Measurements from ENCODE around the gene SLC25A38. TPM values are rescaled to one million over a fixed set of nuclear protein-coding genes. Genes with fewer than 3 reads are reported as not detected.
A peak's percentile ranks its signal among the peaks of the same experiment; 100 is the strongest.

Gene SLC25A38, protein sequence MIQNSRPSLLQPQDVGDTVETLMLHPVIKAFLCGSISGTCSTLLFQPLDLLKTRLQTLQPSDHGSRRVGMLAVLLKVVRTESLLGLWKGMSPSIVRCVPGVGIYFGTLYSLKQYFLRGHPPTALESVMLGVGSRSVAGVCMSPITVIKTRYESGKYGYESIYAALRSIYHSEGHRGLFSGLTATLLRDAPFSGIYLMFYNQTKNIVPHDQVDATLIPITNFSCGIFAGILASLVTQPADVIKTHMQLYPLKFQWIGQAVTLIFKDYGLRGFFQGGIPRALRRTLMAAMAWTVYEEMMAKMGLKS
- 10 to 100 TPM; 15.7 to 54.8 (median 25.2) TPM for total RNA-seq

DNA sequence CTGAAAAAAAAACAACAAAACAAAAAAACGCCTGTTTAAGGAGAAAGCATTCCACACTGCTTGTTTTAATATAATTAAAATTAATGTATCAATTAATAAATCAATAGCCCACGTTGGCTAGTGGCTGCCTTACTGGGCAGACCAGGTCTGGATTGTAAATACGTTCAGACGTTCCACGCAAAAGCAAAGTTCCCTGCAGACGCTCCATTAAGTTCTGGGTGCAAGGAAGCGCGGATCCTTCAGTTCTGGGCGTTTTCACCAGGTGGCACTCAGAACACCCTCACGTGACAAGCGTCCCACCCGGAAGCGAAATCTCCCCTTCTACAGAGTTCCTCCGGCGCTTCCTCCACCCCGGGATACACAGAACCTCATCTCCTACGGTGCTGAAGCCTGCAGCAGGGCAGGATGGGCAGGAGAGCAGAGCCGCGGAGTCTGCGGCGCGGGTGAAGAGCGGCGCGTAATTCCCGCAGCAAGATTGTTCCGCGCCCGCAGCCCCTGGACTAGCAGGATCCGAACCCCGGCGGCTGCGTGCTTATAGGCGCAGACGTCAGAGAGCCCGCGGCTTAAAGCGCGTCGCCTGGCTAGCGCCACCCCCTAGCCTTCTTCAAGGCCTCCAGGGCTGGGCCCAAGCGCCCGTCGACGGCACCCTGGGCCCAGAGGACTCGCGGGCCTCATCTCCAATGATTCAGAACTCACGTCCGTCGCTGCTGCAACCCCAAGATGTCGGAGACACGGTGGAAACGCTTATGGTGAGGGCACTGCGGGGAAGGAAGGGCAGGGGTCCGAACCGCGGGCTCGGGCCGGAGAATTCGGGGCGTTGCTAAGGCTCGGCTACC lies at the start of gene SLC25A38:
SLC25A38 (plus strand) TSS at position 326 of the 836 bp plus-strand sequence; CDS start at position 681, 355 bp downstream.
- ATAC-seq (replicated peaks in 6 of 8), result peak; percentile 75 to 83 (median 77)
- H3K27ac ChIP-seq, result peak within 1 kb of the TSS; percentile 62 to 84
- peak within 1 kb of the TSS; percentile 59 to 86 (median 78) for H3K4me3 ChIP-seq
- H3K4me1 ChIP-seq (replicated peaks in 1 of 2), result peaks cover 3 to 14% of the 10 kb centered on the region in 2 donors
- WGBS, 10 experiments, result 0 to 2% (median 0%) methylated on average over 1 to 40 of the region's 62 CpGs
- in situ Hi-C loops (cut with MboI; ENCODE audit: low pct_unique_long_range_greater_than_20kb in 2 of 9, low sequenced_read_pairs in 9 of 9, unreplicated experiment in 9 of 9), result no loop called here

DNA sequence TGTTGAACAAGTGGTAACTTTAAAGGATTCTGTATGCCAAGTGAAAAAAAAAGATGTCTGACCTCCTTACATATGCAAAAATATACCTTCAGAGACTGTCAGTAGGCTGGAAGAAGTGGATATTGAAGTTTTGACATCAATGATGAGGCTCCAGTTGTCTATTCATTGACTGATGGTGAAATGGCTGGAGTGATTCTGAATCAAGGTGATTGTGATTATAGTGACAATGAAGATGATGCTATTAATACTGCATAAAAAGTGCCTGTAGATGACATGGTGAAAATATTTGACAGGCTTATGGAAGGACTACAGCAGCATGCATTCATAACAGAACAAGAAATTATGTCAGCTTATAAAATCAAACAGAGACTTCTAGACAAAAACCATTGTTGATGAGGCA lies 49.6 kb upstream of the SLC25A38 start:
- in situ Hi-C loops (cut with MboI; ENCODE audit: low pct_unique_long_range_greater_than_20kb in 2 of 9, low sequenced_read_pairs in 9 of 9, unreplicated experiment in 9 of 9), result no loop called here
- H3K4me1 ChIP-seq (replicated peaks in 1 of 2), result no peaks in the 10 kb centered on the region
- H3K4me3 ChIP-seq, result no peak overlapping the region
- H3K27ac ChIP-seq, result no peak overlapping the region
- ATAC-seq (replicated peaks in 6 of 8), result no peak

DNA sequence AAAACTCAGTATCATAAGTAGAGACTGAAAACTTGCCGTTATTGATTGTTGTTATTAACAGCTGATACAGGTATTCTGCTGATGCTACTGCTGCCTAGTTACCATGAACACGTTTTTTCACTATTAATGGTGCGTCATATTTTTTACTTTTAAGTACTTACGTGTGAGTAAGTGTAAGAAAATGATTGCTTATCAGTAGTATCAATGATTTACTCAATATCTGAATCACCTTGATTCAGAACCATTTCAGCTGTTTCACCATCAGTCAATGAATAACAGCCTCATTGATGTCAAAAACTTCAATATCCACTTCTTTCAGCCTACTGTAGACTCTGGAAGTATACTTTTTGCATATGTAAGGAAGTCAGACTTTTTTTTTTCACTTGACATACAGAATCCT lies 49.0 kb upstream of the SLC25A38 start:
- 28 to 100% (median 75%) methylated on average over 2 to 4 of the region's 4 CpGs for WGBS, 10 experiments
- ATAC-seq (replicated peaks in 6 of 8), result no peak

DNA sequence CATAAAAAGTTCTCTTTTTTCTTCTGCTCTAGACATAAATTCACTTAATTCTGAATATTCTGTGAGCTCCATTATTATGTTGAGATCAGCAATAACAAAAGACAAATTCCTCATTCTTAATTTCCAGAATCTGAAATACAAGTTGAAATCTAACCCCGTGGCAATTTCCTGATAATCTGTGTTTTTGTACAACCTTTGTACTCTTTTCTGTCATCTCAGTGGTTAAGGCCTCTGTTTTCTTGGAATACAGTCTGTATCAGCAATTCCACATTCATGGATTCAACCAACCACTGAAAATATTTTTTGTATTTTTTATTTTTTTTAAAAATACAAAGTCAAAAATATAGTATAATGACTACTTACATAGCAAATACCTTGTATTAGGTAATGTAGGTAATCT lies 45.0 kb upstream of the SLC25A38 start:
- 0 to 100% (median 75%) methylated on average over 1 of the region's 1 CpG for WGBS, 10 experiments
- in situ Hi-C loops (cut with MboI; ENCODE audit: low pct_unique_long_range_greater_than_20kb in 2 of 9, low sequenced_read_pairs in 9 of 9, unreplicated experiment in 9 of 9), result no loop called here
- Histone ChIP-seq H3K4me3 (no peak overlapping the region), H3K4me1 (replicated peaks in 1 of 2) (no peaks in the 10 kb centered on the region), H3K27ac (no peak overlapping the region)
- no peak for ATAC-seq (replicated peaks in 6 of 8)

More for the DNA sequence above, 49.0 kb upstream of the SLC25A38 start:
- Histone ChIP-seq H3K4me3 (no peak overlapping the region), H3K4me1 (replicated peaks in 1 of 2) (no peaks in the 10 kb centered on the region), H3K27ac (no peak overlapping the region)
- in situ Hi-C loops (cut with MboI; ENCODE audit: low pct_unique_long_range_greater_than_20kb in 2 of 9, low sequenced_read_pairs in 9 of 9, unreplicated experiment in 9 of 9), result no loop called here

DNA sequence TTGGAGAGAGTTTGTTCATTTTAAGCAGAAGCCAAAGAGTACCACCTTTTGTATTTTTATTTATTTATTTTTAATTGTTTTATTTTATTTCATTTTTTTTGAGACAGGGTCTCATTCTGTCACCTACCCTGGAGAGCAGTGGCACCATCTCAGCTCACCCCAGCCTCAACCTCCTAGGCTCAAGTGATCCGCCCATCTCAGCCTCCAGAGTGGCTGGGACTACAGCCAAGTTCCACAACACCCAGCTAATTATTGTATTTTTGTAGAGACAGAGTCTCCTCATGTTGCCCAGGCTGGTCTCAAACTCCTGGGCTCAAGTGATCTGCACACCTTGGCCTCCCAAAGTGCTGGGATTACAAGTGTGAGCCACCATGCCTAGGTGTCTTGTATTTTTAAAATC lies 44.1 kb upstream of the SLC25A38 start:
- WGBS, 10 experiments, result 0 to 100% (median 67%) methylated on average over 1 of the region's 1 CpG; no CpG with 5 or more reads in 5 of the 10 experiments
- ATAC-seq (replicated peaks in 6 of 8), result no peak
- H3K4me1 ChIP-seq (replicated peaks in 1 of 2), result no peaks in the 10 kb centered on the region
- in situ Hi-C loops (cut with MboI; ENCODE audit: low pct_unique_long_range_greater_than_20kb in 2 of 9, low sequenced_read_pairs in 9 of 9, unreplicated experiment in 9 of 9), result no loop called here
- H3K4me3 ChIP-seq, result no peak overlapping the region
- H3K27ac ChIP-seq, result no peak overlapping the region

DNA sequence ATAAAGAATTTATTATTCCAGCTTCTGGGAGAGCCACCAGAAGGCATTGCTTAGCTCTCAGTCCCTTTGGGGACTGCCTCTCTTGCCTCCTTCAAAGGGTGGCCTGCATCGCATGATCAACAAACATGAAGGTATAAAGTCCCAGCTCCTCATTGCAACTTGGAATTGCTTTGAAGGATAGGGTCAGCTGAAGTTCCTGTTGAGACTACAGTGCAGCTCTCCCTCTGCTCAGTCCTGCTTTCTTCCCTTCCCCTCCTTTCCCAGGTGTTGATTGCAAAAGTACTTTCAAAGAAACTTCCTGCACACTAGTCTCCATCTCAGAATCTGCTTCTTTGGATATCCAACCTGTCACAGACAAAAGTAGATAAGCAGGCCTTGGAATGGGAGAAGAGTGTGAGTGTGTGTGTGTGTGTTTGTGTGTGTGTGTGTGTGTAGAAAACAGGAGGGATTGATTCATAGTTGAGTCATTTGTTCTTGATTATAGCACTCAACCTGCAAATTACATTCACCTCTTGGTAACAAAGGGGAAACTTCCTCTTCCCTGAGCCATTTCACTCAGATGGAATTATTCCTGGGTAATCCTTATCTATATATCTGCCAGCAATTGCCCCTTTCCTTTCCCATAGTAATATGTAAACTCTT lies 40.0 kb upstream of the SLC25A38 start:
- ATAC-seq (replicated peaks in 6 of 8), result no peak
- no peaks in the 10 kb centered on the region for H3K4me1 ChIP-seq (replicated peaks in 1 of 2)
- in situ Hi-C loops (cut with MboI; ENCODE audit: low pct_unique_long_range_greater_than_20kb in 2 of 9, low sequenced_read_pairs in 9 of 9, unreplicated experiment in 9 of 9), result no loop called here

DNA sequence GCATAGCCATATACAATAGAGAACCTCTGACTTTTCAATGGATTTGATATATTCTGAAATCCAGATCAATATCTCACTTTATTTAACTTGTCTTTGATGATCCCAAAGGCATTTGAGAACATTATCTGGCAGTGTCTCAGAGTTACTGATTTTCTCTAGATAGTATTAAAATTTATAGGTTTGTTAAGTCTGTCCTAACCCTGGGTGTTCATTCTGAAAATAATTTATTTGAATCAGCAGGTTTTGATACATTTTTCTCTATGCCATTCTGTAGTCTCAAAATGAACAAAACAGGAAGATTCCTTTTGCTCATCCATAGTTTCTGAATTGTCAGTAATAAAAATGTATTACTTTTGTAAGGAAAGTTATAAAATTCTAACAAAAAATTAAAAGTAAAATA lies 39.4 kb upstream of the SLC25A38 start:
- ATAC-seq (replicated peaks in 6 of 8), result no peak
- Histone ChIP-seq H3K4me1 (replicated peaks in 1 of 2) (no peaks in the 10 kb centered on the region), H3K4me3 (no peak overlapping the region), H3K27ac (no peak overlapping the region)
- in situ Hi-C loops (cut with MboI; ENCODE audit: low pct_unique_long_range_greater_than_20kb in 2 of 9, low sequenced_read_pairs in 9 of 9, unreplicated experiment in 9 of 9), result no loop called here

More for the DNA sequence above, 40.0 kb upstream of the SLC25A38 start:
- Histone ChIP-seq H3K4me3 (no peak overlapping the region), H3K27ac (no peak overlapping the region)
- 33 to 100% (median 100%) methylated on average over 1 of the region's 1 CpG; no CpG with 5 or more reads in 3 of the 10 experiments for WGBS, 10 experiments

DNA sequence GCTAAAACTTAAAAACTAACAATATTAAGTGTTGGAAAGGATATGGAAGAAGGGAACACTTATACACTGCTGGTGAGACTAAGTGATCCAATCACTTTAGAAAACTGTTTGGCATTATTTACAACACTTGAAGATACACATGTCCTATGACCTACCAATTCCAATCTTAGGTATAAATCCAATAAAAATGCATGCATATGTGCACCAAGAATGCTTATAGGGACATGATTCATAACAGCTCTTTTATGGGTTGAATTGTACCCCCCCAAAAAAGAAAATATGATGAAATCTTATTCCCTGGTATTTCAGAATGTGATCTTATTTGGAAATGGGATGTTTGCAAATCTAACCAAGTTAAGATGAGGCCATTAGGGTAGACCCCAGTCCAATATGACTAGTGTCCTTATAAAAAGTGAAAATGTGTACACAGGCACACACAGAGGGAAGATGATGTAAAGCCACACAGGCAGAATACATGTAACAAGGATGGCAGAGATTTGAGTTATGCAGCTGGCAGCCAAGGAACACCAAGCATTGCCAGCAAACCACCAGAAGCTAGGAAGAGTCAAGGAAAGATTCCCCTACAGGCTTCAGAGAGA lies 38.3 kb upstream of the SLC25A38 start:
- H3K4me3 ChIP-seq, result no peak overlapping the region
- no peak for ATAC-seq (replicated peaks in 6 of 8)
- no peak overlapping the region for H3K27ac ChIP-seq
- in situ Hi-C loops (cut with MboI; ENCODE audit: low pct_unique_long_range_greater_than_20kb in 2 of 9, low sequenced_read_pairs in 9 of 9, unreplicated experiment in 9 of 9), result no loop called here
- H3K4me1 ChIP-seq (replicated peaks in 1 of 2), result no peaks in the 10 kb centered on the region

DNA sequence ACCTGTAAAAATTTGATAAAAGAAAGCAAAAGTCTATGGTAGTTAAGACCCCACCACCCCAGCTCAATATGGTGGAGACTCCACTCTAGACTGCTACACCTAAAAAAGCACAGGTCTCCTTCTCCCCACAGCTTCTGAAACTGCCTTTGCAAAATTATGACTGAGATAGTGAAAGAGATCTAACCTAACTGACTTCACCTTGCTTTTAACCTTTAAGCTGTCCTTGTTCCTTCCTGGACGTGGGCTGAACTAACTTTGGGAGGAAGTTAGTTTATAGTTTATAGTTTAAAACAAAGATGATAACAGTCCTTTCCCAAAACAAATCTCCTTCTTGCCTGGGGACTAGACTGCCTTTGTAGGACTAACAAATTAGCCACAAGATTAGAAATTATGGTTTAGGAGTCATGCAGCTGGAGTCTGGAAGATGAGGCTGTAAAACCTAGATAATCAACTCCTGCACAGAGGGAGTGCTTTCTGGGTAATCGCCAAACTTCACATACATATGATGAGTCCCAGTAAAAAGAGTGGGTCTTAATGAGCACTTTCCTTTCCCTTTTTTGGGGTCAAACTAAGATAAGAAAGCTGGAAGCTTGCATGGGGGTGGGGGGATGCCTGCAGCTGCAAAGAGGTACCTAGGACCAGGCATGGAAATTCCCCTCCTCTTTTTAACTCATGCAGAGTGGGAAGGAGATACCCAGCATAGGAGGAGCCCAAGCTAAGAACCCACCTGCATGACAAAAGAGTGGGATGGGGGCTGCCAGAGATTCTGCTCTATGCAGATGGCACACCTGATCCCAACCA lies 36.2 kb upstream of the SLC25A38 start:
- 0 to 82% (median 50%) methylated on average over 1 to 2 of the region's 2 CpGs; no CpG with 5 or more reads in 3 of the 10 experiments for WGBS, 10 experiments
- H3K27ac ChIP-seq, result no peak overlapping the region
- H3K4me1 ChIP-seq (replicated peaks in 1 of 2), result no peaks in the 10 kb centered on the region
- no peak overlapping the region for H3K4me3 ChIP-seq
- in situ Hi-C loops (cut with MboI; ENCODE audit: low pct_unique_long_range_greater_than_20kb in 2 of 9, low sequenced_read_pairs in 9 of 9, unreplicated experiment in 9 of 9), result no loop called here
- no peak for ATAC-seq (replicated peaks in 6 of 8)

DNA sequence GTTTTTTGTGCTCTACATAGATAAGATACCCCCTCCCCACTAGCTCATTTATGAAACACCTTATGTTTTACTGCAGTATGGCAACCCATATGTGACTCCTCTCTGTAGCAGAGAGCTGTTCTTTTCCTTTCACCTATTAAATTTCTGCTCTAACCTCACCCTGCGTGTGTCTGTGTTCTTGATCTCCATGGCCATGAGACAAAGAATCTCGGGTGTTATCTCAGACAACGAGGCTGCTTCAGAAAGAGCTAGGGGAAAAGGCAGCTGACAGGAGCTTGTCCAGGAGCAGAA lies 35.6 kb upstream of the SLC25A38 start:
- in situ Hi-C loops (cut with MboI; ENCODE audit: low pct_unique_long_range_greater_than_20kb in 2 of 9, low sequenced_read_pairs in 9 of 9, unreplicated experiment in 9 of 9), result no loop called here
- Histone ChIP-seq H3K4me1 (replicated peaks in 1 of 2) (no peaks in the 10 kb centered on the region), H3K4me3 (no peak overlapping the region), H3K27ac (no peak overlapping the region)
- ATAC-seq (replicated peaks in 6 of 8), result peak in 1 of 8 experiments; percentile 33
- 0 to 71% (median 27%) methylated on average over 1 to 3 of the region's 3 CpGs; no CpG with 5 or more reads in 2 of the 10 experiments for WGBS, 10 experiments

DNA sequence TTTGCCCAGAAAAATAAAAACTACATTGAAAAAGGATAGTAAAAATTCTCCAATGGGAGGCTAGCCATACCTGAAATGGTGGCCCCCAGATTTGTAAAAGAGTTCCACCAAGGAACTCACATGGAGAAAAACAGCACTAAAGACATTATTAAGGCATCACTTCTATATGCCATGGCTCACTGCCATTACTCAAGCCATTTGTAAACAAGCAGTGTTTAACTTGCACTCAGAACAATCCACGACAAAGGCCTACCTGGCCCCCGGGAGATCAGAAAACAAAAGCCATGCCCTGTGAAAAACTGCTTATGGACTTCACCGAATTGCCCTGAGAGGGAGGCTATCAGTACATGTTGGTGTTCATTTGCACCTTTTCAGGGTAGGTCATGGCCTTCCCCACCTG lies 34.1 kb upstream of the SLC25A38 start:
- no peak overlapping the region for H3K27ac ChIP-seq
- H3K4me3 ChIP-seq, result no peak overlapping the region
- H3K4me1 ChIP-seq (replicated peaks in 1 of 2), result no peaks in the 10 kb centered on the region
- in situ Hi-C loops (cut with MboI; ENCODE audit: low pct_unique_long_range_greater_than_20kb in 2 of 9, low sequenced_read_pairs in 9 of 9, unreplicated experiment in 9 of 9), result no loop called here
- no peak for ATAC-seq (replicated peaks in 6 of 8)
- WGBS, 10 experiments, result 0 to 83% (median 42%) methylated on average over 1 to 2 of the region's 3 CpGs; no CpG with 5 or more reads in 3 of the 10 experiments

DNA sequence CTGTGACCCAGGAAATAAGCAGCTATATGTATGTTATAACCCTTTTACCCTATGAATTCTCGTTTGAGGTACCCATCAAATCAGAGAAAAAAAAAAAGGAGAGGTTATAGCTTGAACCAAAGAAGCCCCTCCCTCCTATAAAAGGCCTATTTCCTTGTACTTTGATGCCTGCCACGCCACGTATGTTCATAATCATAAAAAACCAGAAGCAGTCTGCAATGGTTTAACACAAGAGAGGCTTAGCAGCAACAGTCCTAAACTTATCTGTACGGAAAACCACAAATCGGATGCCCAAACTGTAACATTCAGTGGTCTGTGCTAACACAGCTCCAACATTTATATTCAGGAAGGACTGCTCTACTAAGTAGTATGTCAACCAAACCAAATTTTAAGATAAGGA lies 32.5 kb upstream of the SLC25A38 start:
- ATAC-seq (replicated peaks in 6 of 8), result no peak
- Histone ChIP-seq H3K4me1 (replicated peaks in 1 of 2) (no peaks in the 10 kb centered on the region), H3K27ac (no peak overlapping the region), H3K4me3 (no peak overlapping the region)
- WGBS, 10 experiments, result 16 to 97% (median 67%) methylated on average over 1 to 5 of the region's 5 CpGs; no CpG with 5 or more reads in 1 of the 10 experiments
- in situ Hi-C loops (cut with MboI; ENCODE audit: low pct_unique_long_range_greater_than_20kb in 2 of 9, low sequenced_read_pairs in 9 of 9, unreplicated experiment in 9 of 9), result no loop called here

All from motor neuron (in vitro differentiated cells).